GM20000 (cell line): ENCODE results near the gene LPCAT1.
A peak's percentile ranks its signal among the peaks of the same experiment; 100 is the strongest.

Experiments used
- DNase-seq: peaks from one replicate; pipeline ENCODE4 v3.0.0; 2012; ENCODE audit warnings: low spot score
- TF ChIP-seq, protein P1 (sequence below): IDR thresholded peaks from 2 replicates; pipeline ENCODE4 v1.5.1; 2012; ENCODE audit warnings: mild to moderate bottlenecking, control low read depth; ENCODE audit errors: extremely low read depth, missing control alignments

LPCAT1 gene

DNA sequence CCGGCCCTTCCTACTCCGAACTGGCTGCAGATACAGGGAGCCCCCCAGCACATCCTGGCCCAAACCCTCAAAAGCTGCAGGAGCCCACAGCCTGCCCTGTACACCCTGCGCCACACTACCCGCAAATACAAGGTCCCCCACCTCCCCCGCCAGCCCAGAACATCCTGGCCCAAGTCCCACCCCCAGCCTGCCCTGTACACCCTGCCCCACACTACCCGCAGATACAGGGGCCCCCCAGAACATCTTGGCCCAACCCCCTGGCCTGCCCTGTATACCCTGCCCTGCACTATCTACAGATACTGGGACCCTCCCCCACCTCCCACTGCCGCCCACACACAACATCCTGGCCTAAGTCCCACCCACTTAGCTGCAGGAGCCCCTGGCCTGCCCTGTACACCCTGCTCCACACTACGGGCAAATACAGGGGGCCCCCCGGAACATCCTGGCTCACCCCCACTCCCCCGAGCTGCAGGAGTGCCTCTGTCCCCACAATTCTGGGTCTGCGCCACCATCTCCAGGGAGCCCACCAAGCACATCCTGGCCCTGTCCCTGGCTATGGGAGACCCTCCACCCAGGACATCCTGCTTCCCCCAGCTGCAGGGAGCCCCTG is 8.3 kb downstream of the LPCAT1 start:
- TF ChIP-seq, protein P1, sequence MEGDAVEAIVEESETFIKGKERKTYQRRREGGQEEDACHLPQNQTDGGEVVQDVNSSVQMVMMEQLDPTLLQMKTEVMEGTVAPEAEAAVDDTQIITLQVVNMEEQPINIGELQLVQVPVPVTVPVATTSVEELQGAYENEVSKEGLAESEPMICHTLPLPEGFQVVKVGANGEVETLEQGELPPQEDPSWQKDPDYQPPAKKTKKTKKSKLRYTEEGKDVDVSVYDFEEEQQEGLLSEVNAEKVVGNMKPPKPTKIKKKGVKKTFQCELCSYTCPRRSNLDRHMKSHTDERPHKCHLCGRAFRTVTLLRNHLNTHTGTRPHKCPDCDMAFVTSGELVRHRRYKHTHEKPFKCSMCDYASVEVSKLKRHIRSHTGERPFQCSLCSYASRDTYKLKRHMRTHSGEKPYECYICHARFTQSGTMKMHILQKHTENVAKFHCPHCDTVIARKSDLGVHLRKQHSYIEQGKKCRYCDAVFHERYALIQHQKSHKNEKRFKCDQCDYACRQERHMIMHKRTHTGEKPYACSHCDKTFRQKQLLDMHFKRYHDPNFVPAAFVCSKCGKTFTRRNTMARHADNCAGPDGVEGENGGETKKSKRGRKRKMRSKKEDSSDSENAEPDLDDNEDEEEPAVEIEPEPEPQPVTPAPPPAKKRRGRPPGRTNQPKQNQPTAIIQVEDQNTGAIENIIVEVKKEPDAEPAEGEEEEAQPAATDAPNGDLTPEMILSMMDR: no peak
- peak; percentile 10 for DNase-seq

DNA sequence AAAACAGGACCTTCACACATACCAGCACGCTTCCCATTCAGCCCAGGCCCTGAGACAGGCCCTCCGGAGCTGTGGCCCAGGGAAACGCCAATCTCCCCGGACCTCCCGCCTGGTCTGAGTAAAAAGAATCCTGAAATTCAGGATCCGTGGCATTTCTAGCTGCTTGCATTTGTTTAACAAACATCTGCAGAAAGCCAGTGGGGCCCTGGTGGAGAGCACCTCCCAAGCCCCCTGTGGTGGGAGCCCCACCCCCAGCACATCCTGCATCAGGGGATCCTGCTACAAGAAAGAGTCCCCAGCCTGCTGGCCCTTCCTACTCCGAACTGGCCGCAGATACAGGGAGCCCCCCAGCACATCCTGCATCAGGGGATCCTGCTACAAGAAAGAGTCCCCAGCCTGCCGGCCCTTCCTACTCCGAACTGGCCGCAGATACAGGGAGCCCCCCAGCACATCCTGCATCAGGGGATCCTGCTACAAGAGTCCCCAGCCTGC is 8.9 kb downstream of the LPCAT1 start:
- peak; percentile 1 for DNase-seq

DNA sequence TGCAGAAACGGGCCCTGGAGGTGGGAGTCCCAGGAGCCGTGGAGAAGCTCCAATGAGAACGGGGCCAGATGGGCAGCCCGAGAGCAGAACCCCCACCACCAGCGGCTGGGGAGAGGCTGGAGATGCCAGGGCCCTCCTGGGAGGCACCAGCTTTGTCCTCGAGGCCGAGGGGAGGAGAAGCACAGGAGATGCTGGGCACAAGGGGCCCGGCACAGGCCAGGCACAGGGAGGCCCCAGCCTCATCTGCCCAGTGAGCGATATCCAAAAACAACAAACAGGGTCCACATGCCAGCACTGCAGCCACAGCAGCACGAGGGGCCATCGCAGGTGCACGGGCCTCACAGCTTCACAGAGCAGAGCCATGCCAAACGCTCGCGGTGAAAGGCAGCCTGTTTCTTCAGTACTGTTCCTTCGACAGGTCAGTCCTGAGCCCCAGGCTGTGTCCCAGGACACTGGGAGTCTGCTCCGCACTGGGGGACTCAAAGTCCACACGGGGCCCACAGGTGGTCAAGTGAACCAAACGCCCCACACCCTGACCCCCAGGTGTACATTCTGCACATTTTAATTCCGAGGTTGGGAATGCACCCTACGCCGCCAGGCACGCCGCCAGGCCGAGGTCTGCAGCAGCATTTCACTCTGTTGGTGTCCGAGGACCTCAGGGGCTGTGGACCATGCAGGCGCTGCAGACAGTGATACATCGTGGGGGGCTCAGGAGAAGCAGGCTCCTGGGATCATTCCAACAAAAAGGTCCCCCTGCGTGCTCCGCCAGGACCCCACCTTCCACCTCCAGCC is 9.5 kb downstream of the LPCAT1 start:
- TF ChIP-seq, protein P1: no peak

DNA sequence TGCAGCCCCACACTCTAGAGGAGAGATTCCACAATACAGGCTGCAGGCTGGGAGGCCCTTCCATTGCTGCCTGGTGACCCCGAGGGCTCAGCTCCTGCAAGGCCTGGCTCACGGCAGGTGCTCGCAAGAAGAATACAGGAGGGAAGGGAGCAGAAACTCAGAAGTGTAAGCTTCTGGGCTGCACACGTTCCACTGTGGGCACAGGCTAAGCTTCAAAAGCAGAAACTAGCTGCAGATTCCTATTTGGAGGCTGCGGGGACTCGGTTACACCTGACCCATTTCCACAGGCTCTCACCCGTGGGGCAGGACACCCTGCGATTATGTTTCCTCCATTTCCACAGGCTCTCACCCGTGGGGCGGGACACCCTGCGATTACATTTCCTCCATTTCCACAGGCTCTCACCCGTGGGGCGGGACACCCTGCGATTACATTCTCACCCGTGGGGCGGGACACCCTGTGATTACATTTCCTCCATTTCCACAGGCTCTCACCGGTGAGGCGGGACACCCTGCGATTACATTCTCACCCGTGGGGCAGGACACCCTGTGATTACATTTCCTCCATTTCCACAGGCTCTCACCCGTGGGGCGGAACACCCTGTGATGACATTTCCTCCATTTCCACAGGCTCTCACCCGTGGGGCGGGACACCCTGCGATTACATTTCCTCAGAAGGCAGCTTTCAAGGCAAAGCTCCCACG is 10.3 kb downstream of the LPCAT1 start:
- no peak for DNase-seq
- TF ChIP-seq, protein P1: no peak

More for the DNA sequence above, 9.5 kb downstream of the LPCAT1 start:
- DNase-seq: peak; percentile 7

DNA sequence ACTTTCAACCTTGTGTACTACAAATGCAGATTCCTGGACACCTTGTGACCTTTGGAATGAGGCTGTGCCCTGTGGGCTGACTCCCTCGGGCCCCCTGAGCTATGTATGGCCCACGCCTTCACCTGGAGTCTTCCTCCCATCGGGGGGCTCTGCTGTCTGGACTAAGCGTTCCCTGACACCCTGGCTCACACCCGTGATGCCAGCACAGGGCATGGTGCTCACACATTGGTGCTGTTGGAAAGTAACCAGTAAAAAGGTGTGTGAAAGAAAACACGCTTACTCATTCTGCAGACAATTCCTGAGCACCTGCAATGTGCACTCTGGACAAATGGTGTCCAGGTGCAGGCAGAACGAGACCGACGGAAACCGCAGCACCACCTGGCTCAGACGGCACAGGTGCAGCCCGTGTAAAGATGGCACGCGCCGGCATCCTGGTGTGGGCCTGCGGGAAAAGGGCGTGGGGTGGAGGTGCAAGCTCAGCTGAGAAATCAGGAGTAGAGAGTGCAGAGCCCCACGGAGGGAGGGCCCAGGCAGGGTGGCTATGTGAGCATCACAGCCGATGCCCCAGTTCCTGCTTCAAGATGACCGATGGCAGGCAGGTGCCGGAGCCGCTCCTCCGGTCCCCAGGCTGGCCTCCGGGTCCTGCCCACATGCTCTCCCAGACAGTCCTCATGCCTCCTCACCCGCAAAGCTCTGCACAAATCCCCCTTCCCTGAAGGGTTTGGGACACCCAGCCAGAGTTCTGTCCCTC is 11.0 kb downstream of the LPCAT1 start:
- TF ChIP-seq, protein P1: no peak

DNA sequence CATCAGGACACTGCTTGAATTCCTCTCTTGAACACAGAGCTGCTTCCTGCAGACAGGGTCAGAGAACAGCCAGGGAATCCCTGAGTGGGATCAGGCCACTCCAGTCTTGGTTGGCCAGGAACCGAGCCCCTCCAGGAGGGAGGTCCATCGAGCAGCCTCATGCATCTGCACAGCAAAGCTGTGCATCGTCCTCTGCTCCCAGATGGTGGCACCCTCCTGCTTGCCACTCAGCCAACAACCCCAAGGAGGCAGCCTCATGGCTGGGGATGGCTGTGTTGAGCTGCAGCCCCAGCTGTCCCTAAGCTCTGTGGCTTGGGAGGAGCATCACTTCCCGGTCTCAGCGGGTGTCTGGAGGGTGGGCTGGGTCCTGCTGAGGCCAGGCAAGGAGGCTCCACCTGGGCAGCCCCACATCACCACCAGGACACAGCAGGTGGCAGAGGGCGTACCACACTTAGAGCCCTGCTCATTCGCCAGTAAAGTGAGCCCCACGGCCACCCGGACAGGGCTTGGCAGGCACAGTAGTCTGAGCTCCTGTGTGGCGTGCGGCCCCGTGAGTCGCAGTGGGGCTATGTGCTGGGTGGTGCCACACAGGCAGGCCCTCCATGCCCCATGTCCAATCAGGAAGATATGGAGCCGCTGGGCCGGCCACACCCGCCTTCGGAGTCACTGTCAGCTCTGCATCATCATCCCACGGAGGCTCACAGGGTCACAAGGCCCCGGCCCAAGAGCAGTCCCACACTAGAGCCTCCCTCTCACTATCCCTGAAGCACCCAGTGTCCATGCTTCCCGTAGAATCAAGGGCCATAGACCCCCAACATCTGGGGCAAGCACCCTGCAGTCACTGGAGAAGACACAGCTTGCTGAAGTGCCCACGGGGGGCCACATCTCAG is 11.9 kb downstream of the LPCAT1 start:
- TF ChIP-seq, protein P1: peak; percentile 5
- peak; percentile 44 for DNase-seq

More for the DNA sequence above, 11.0 kb downstream of the LPCAT1 start:
- no peak for DNase-seq

DNA sequence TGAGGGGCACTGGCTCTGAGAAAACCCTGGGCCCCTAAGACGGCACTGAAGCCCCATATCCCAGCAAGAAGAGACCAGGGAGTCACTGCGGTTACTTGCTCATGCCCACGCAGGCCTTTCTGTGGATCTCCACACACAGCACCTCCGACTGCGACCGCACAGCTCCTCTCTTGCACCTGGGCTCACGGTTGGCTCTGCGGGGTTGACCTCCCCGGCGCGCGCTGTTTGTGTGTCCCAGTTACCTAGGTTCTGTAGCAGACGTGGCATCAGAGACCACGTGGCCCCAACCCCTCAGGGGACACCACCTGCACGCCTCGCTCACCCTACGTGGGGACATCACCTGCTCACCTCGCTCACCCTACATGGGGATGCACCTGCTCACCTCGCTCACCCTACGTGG is 12.7 kb downstream of the LPCAT1 start:
- peak; percentile 12 for DNase-seq
- TF ChIP-seq, protein P1: no peak
